Camera-type eye (tissue), 1 donor: ENCODE measurements around the gene NEURL2. TPM values are rescaled to one million over a fixed set of nuclear protein-coding genes. Genes with fewer than 3 reads are reported as not detected.

Experiments
- total RNA-seq: library from RNA; depleted of rRNA; stranded (reverse); fragments of >200 nt; gene quantifications from one replicate; pipeline ENCODE4 v1.2.3, GENCODE V29; 2014

Gene NEURL2, protein sequence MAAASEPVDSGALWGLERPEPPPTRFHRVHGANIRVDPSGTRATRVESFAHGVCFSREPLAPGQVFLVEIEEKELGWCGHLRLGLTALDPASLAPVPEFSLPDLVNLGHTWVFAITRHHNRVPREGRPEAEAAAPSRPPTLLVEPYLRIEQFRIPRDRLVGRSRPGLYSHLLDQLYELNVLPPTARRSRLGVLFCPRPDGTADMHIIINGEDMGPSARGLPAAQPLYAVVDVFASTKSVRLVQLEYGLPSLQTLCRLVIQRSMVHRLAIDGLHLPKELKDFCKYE
- 12.8 TPM for total RNA-seq

DNA sequence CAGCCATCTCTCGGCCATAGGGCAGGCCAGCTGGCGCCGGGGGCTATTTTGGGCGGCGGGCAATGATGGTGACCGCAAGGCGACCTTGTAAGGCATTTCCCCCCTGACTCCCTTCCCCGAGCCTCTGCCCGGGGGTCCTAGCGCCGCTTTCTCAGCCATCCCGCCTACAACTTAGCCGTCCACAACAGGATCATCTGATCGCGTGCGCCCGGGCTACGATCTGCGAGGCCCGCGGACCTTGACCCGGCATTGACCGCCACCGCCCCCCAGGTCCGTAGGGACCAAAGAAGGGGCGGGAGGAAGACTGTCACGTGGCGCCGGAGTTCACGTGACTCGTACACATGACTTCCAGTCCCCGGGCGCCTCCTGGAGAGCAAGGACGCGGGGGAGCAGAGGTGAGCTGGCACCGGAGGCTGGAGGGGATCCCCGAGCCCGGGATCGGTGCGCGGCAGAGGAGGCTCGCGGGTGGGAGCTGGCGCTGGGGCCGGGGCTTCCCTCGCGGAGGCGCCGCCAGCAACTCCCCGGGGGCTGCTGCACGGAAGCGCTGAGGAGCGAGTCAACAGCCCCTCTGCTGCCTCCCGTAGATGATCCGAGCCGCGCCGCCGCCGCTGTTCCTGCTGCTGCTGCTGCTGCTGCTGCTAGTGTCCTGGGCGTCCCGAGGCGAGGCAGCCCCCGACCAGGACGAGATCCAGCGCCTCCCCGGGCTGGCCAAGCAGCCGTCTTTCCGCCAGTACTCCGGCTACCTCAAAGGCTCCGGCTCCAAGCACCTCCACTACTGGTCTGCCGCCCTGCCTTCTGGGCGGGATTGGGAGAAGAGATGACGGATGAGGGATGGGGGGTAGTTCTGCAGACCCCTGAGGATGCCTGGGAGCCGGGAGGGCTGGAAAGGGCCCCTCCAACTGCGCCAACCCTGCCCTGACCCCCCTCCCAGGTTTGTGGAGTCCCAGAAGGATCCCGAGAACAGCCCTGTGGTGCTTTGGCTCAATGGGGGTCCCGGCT is at the start of gene NEURL2, which contains the start of gene CTSA:
TSS of gene NEURL2 (minus strand) at position 224 of the 999 bp plus-strand sequence. CDS start at position 7, 217 bp downstream.
TSS of gene CTSA (plus strand) at position 351 of the 999 bp plus-strand sequence. CDS start at position 585, 234 bp downstream.

DNA sequence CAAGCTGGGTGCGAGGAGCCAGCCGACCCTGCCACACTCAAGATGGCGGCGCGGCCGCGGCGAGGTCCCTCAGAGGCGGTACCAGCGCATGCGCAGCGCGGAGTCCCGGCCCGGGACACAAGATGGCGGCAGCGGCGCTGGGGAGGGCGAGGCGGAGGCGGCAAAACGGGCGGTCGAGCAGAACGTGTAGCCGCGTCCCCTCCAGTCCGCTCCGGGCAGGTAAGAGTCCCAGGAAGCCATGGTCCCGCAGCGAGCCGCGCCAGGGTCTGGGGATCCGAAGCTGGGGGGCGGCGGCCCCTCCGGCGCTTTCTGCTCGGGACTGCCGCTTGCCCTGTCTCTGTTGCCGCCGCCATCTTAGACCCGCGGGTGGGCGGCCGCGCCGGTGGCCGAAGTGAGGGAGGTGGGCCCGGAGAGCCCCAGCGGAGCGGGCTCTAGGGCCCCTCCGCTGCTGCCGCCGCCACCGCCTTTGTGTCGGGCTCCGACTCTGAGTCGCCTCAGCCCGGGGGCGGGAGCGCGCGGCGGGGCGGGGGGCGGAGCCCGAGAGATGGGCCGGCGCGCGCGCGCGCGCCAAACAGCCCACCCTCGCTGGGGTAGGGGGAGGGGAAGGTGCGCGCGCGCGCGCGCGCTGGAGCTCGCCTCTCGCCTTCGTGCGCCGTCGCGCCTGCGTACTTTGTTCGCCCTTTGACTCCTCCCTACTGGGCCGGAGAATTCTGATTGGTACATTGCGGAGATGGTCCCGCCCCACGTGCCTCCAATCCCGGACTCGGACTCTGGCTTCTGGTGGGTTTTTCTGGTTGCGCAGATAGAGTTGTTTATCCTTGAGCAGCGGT is 43.8 kb upstream of the NEURL2 start, which contains the start of gene PCIF1:
TSS of gene PCIF1 (plus strand) at position 98 of the 830 bp plus-strand sequence. CDS start 4,317 bp downstream, outside the sequence.

DNA sequence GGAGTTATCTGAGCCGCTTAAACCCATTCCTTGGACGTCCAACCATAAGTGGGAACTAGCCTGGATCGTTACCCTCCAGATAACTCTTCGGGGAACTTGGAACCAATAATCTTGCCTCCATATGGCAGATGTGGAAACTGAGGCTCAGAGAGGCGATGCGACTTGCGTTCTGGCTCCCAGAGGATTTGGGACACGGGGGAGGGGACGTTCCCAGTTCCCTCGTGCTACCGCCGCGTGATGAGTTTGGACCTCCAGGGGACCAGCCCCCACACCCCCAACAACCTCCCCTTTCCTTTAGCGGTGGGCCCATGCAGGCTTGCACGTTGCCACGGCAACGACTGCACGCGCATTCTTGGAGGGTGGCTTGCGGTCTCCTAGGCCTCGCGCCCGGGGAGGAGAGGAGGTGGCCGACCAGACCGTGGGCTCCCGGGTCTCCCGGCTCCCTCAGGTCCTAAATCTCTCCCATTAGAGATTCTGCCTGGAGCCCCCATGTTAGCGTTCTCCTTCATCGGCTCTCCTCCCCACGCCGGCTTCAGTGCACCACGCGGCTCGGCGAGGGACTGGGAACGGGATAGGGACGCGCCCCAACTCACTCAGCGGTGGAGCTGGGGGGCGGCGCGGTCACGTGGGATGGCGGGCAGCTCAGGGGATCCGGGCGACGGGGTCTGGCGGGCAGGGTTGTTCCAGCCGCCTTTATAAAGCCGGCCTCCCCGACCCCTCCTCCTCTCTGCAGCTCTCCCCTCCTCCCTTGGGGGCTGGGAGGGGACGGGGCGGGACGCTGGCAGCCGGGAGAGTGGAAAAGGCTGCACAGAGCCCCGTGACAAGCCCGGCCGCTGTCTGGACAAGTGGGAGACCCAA is 20.7 kb upstream of the NEURL2 start, which contains the start of gene PLTP:
TSS of gene PLTP (minus strand) at position 670 of the 858 bp plus-strand sequence. CDS start 703 bp downstream, outside the sequence.

DNA sequence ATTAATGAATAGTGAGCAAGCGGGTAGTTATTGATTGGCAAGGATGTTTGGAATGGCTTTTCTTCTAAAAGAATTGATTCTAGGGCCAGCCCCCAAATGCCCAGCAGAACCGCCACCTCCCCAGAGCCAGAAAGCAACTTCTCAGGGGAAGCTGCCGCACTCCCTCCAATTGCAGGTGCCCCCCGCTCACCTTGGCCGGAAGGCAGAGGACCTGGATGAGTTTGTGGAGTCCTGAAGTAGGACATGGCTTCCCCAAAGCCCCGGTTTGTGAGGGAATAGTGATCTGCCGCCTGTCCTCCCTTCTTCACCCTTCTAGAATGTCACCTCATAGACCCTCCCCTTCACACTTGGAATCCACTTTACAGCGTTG is 3.7 kb downstream of the NEURL2 start, which contains the start of gene SPATA25:
TSS of gene SPATA25 (minus strand) at position 277 of the 370 bp plus-strand sequence. CDS start at position 245, 32 bp downstream.

DNA sequence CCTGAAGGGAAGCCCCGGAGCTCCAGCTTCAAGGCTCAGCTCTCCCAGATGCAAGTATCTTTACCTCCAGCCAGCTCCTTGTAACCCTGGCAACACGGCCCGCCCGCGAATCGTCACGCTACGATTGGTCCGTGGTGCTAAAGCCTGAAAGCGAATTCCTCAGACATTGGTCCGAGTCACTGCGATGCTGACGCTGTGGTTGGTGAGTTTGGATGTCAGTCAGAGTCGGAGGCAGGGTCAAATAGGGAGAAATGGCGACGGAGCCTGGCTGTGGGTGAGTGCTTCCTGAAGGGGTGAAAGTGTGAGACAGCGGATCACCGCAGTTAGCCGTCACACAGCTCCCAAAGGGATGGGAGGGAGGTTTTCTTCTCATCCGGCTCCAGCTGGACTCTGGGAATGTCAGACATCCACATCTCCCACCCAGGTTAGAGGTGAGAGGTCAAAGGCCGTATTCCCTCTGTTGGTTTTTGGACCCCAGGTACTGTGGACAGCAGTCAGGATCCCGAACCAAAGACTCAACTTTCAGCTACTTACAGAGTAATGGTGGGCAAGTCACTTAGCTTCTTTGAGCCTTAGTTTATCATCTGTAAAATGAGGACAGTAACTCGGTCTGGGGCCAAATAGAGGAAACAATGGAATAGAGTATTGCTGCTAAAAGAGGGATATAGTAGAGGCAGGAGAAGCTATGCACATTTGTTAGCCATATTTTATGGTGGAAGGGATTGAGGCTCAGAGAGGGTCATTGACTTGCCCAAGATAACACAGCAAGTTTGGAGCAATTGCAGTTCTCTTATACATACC is 9.8 kb downstream of the NEURL2 start, which contains the start of gene ZSWIM1:
TSS of gene ZSWIM1 (plus strand) at position 240 of the 801 bp plus-strand sequence. CDS start 1,366 bp downstream, outside the sequence.

DNA sequence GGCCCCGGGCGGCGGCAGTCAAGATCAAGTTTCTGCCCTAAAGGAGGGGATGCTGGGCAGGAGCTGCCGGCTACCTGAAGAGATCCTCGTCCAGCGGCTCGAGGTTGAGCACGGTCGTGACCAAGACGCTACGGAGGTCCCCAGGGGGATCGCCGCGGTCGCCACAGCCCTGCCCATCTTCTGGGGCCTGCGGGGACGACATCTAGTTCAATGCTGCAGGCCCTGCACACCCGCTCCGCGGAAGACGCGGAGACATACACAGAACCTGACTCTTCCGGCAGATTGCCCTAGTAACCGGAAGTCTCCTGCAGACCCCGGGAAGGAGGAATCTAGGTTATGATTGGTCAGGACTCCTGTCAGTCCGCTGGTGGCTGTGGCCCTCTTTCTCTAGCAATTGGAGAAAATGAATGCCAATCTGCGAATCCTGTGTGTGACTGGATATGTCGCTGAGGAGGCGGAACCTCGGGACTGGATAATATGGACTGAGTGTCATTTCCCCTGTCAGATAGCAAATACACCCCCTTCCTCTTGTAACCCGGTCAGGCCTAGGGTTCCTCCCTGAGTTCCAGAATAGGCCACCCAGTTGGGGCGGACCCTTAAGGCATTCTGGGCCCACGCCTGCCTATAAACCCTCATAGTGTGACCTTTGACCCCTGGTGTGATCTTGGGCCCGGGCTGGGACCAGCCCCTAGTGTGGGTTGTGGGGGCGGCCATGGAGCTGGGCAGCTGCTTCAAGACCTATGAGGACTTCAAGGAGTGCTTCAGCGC is 33.7 kb downstream of the NEURL2 start, which contains the start of the genes ACOT8 and ZSWIM3:
TSS of gene ACOT8 (minus strand) at position 279 of the 768 bp plus-strand sequence. CDS start at position 202, 77 bp downstream.
TSS of gene ZSWIM3 (plus strand) at position 501 of the 768 bp plus-strand sequence. CDS start at position 713, 212 bp downstream.

Other genes with a start within 250 kb of the NEURL2 start
- gene WFDC11, start 221.0 kb downstream of the NEURL2 start, total RNA-seq = not detected
- not detected for gene WFDC13, start 189.2 kb downstream of the NEURL2 start, total RNA-seq
- gene WFDC10B, start 186.2 kb downstream of the NEURL2 start, total RNA-seq = not detected
- gene SPINT4, start 168.9 kb downstream of the NEURL2 start, total RNA-seq = not detected
- not detected for gene WFDC3, start 99.3 kb downstream of the NEURL2 start, total RNA-seq
- 17.8 TPM for gene DNTTIP1, start 99.3 kb downstream of the NEURL2 start, total RNA-seq
- gene UBE2C, start 78.6 kb downstream of the NEURL2 start, total RNA-seq = 15.3 TPM
- gene TNNC2, start 63.9 kb downstream of the NEURL2 start, total RNA-seq = 93.6 TPM
- 86.1 TPM for gene SNX21, start 57.4 kb downstream of the NEURL2 start, total RNA-seq
- 36.1 TPM for gene ACOT8, start 33.8 kb downstream of the NEURL2 start, total RNA-seq
- 16.2 TPM for gene ZSWIM3, start 33.6 kb downstream of the NEURL2 start, total RNA-seq
- gene ZSWIM1, start 10.0 kb downstream of the NEURL2 start, total RNA-seq = 9.4 TPM
- gene SPATA25, start 3.6 kb downstream of the NEURL2 start, total RNA-seq = 7.6 TPM
- 50.5 TPM for gene CTSA, start 127 bp upstream of the NEURL2 start, total RNA-seq
- 58.0 TPM for gene PLTP, start 20.9 kb upstream of the NEURL2 start, total RNA-seq
- gene PCIF1, start 43.5 kb upstream of the NEURL2 start, total RNA-seq = 41.5 TPM
- gene ZNF335, start 81.0 kb upstream of the NEURL2 start, total RNA-seq = 21.8 TPM
- 2.5 TPM for gene MMP9, start 117.7 kb upstream of the NEURL2 start, total RNA-seq
- gene SLC12A5, start 138.0 kb upstream of the NEURL2 start, total RNA-seq = 31.2 TPM
- gene NCOA5, start 198.8 kb upstream of the NEURL2 start, total RNA-seq = 51.7 TPM
- gene CD40, start 227.1 kb upstream of the NEURL2 start, total RNA-seq = 3.1 TPM